Activated T-helper 1 cell treated with anti-CD3 and anti-CD28 coated beads, Interleukin-2, amount 50 U/mL, for 16 hours (primary cell): Measurements from ENCODE around the gene CAPN11.
"Not testable (repeated sequence)": the region's sequence is repeated elsewhere in the genome, so short reads cannot be mapped to it uniquely, and the experiment has no call there.

Source experiments
- DNase-seq, 2 donors: peaks; one replicate each; pipeline ENCODE4 v3.0.0-alpha.2; 2020; ENCODE audit warnings: low read depth in 1 of 2, low spot score in 1 of 2

Gene CAPN11

GRCh38 chr6:44226368-44227147 lies 67.9 kb downstream of the CAPN11 start:
- no peak for DNase-seq

- DNase-seq: no peak
Measured at GRCh38 chr6:44227148-44227793, 68.7 kb downstream of the CAPN11 start.

DNA sequence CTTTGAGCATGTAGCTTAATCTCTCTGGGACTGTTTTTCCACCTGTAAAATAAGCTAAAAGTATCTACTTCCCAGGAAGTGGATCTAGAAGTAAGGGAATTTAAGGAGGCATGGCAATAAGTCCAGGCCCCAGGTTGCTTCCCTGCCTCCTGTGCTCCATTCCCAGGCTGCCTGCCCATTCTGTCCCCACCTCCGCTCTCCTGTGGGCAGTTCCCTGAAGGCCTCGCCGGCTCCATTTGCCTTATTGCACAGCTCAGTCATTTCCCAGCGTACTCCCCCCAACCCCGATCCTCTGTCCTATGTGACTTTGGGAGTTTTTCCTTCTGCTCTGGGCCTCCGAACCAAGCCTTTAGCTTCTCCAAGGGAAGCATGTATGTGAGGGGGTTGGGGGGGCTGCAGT lies 69.4 kb downstream of the CAPN11 start:
- DNase-seq: no peak

- DNase-seq: no peak
Measured at GRCh38 chr6:44228433-44228832, 69.8 kb downstream of the CAPN11 start.

- no peak for DNase-seq
Measured at GRCh38 chr6:44228836-44229235, 70.2 kb downstream of the CAPN11 start.

DNA sequence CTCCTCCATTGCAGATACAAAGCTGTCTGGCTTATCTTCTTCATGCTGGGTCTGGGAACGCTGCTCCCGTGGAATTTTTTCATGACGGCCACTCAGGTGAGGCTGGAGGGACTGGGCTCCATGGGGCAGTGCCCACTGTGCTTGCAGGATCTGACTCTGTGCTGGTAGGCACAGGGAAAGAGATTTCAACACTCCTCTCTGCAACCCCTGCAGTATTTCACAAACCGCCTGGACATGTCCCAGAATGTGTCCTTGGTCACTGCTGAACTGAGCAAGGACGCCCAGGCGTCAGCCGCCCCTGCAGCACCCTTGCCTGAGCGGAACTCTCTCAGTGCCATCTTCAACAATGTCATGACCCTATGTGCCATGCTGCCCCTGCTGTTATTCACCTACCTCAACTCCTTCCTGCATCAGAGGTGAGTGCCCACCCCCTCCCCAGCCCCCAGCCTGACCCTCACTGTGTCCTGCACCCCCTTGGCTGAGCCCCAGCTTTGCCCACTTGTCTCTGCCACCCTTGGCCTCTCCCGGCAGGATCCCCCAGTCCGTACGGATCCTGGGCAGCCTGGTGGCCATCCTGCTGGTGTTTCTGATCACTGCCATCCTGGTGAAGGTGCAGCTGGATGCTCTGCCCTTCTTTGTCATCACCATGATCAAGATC lies 70.9 kb downstream of the CAPN11 start:
- DNase-seq: no peak

DNA sequence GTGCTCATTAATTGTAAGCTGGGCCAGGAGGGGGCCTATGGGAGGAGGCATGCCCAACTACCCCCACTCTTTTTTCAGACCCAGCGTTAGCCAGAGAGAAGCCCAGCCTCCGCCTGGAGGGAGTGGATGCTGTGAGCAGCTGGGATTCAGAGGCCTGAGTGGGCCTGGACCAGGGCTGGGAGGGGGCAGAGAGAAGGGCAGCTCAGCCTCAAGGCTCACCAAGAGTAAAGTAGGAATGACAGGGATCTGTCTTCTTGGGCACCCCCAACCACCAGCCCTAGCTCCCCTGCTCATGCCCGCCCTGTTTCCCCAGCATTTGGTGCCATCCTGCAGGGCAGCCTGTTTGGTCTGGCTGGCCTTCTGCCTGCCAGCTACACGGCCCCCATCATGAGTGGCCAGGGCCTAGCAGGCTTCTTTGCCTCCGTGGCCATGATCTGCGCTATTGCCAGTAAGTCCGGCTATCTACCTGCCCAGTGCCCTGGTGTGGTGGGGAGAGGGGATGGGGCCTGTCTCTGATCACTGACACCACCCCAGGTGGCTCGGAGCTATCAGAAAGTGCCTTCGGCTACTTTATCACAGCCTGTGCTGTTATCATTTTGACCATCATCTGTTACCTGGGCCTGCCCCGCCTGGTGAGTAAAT lies 71.5 kb downstream of the CAPN11 start:
- no peak for DNase-seq

- not testable (repeated sequence) for DNase-seq
Measured at GRCh38 chr6:44231426-44231825, 72.8 kb downstream of the CAPN11 start.

GRCh38 chr6:44232676-44233566 lies 74.3 kb downstream of the CAPN11 start:
- no peak for DNase-seq

DNA sequence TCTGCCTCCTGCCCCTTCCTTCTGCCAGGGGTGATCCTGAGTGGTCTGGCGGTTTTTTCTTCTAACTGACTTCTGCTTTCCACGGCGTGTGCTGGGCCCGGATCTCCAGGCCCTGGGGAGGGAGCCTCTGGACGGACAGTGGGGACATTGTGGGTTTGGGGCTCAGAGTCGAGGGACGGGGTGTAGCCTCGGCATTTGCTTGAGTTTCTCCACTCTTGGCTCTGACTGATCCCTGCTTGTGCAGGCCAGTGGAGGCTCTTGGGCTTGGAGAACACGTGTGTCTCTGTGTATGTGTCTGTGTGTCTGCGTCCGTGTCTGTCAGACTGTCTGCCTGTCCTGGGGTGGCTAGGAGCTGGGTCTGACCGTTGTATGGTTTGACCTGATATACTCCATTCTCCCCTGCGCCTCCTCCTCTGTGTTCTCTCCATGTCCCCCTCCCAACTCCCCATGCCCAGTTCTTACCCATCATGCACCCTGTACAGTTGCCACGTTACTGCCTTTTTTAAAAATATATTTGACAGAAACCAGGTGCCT lies 75.0 kb downstream of the CAPN11 start:
- DNase-seq: no peak
